GM10847 (cell line): ENCODE measurements around the gene CLCN5.

ENCODE experiments used
- POLR2A ChIP-seq: IDR thresholded peaks from 2 replicates; pipeline ENCODE4 v1.6.1; 2011; ENCODE audit not compliant: insufficient read length; ENCODE audit errors: extremely low read depth

The CLCN5 gene

GRCh38 chrX:50003467-50003866, 81.1 kb downstream of the CLCN5 start:
- TF ChIP-seq POLR2A, result no peak

DNA sequence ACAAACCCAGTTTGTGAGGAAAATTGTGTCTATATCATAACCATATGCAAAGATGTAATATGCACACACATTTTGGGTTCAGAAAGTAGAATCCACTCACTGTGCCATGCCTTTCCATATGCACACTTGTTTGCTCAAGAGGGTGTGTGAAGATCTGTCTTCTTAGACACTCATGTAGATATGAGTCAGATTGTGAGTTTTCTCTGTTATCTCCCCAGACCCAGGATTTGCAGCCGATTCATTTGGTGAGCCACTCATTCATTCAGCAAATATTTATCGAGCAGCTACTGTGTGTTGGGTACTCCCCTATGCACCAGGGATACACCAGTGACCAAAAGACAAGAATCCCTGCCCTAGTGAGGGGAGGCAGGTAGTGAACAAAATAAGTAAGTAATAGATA, 81.5 kb downstream of the CLCN5 start:
- TF ChIP-seq POLR2A, result no peak

DNA sequence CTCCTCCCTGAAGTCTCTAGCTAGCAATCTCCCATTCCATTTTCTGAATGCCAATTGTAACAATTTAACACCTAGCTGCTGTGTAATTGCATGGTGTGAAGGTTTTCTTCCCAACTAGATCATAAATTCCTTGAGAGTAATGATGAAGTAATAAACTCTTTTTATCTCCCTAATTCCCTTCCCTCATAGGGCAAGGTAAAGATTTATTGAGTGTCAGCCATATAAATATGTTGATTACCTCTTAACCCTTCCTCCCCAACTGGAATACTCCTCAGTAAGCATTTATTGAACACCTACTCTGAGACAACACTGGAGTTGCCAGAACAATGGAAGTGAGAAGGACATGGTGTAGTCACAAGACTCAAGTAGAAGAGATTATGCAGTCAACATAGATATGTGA, 112.7 kb downstream of the CLCN5 start:
- no peak for TF ChIP-seq POLR2A

DNA sequence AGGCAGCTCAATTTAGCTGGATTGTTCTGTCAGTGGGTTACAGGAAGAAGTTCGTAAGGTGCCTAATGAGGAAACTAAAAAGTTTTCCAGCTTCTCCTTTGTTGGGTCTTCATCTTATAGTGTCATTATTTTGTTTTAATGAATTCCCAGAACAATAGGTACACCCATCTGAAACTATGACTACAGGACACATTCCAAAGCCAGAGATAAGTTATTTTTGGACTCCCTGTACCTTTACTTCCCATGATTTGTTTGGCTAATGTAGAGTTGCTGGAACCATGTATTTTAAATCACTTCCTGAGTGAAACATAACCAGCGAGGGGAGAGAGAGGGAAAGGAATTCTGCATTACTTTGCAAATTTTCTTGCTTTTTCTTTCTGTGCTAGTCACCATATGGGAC, 114.0 kb downstream of the CLCN5 start:
- no peak for TF ChIP-seq POLR2A

- no peak for TF ChIP-seq POLR2A
These were observed 123.4 kb downstream of the CLCN5 start for GRCh38 chrX:50045823-50046222.

- TF ChIP-seq POLR2A, result no peak
These were observed 126.8 kb downstream of the CLCN5 start for GRCh38 chrX:50049228-50049627.

DNA sequence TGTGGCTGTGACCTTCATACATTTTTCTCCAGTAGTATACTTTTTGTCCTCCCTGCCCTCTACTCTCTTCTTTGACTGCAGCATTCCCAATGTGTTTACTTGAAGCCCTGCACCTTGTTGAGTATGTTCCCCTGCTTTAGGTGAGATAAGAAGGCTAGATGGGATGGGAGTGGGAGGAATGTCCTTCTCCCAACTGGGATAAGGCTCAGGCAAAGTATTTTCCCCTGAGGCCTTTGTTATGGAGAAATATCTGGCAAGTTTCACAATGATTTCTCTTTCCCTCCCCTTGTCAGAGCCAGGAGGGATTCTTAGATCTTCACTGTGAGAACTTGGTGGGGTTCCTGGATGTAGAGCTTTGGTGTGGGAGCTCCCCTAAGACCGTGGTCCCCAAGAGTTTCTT, 131.8 kb downstream of the CLCN5 start:
- no peak for TF ChIP-seq POLR2A

DNA sequence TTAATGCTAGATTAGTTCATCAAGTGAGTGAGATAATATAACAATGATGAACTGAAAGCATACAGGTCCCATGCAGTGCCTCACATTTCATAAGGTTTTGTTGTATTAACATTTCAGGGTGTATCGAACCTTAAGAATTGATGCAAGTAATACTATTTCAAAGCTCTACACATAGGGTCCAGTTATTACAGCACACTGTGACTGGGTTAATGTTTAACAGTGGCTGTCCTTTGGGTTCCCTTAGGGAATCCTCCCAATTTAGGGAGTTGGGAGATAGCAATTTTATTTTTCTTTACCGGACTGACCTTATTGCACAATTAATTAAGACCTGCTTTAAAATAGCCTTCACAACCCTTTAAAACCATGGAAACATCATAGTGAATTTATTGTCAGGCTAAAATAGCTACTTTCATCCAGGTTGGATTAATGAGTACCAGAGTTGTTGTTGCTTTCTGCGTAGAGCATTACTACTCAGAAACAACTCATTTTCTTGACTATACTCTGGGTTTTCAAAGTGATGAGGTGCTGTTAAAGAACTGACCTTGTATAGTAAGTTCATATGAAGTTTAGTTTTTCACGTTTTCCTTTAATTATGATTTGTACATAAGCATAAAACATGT, 144.0 kb downstream of the CLCN5 start:
- no peak for TF ChIP-seq POLR2A

DNA sequence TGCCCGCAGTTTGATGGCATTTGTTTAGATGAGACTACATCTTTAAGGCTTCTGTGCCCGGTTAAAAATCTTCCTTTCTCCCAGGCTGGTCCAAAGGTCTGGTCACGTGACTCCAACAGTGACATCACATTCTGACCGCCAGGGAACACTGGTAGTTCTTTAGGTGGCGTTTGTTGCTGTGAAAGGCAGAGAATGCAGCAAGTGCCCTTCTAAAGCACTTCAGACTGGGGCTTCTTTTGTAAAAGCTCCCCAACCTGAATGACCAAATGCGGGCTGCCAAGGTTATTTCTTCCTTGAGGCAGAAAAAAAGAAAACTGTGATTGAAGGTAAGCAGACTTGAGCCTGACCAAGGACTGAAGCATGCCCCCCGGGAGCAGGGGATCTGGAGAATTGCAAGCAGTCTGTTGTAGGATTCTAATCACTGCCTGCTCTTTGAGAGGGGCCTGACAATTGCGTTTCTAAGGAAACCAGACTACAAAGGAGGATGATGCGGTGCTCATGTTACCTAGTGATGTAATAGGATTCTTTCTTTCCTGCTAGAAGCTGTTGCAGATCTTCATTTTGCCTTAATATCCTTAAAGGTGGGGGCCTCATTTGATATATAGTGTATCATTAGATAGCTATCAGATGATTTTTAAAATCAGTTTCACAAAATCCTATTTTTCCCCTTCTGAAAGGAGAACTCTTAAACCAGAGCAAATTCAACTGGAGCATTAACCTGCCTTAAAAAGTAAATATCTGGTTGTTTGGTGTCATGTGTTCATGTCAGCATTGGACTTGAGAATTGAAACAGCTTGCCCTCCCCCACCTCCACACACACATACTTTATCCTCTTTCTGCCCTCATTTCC, 145.3 kb downstream of the CLCN5 start:
- no peak for TF ChIP-seq POLR2A

- TF ChIP-seq POLR2A, result no peak
These were observed 145.8 kb downstream of the CLCN5 start for GRCh38 chrX:50068285-50068563.

GRCh38 chrX:50068893-50069292, 146.5 kb downstream of the CLCN5 start:
- no peak for TF ChIP-seq POLR2A

- TF ChIP-seq POLR2A, result no peak
These were observed 149.1 kb downstream of the CLCN5 start for GRCh38 chrX:50071494-50071893.

DNA sequence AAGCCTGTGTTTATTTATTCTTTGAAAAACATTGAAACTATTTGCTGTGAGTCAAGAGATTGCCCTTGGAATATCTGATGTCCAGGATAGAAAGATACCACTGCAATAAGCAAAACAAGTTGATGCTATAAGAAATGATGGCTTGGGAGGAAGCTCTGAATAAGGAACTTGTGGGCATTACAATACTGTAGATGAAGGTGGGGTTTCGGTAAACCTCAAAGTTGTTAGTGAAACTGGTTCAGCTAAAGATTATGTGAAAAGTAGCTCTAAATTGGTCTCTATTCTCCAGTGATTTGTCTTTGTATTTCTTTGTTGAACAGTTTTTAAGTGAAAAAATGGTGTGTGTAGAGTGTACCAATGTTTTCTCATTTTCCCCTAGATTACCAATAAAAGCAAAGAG, 149.7 kb downstream of the CLCN5 start:
- no peak for TF ChIP-seq POLR2A

DNA sequence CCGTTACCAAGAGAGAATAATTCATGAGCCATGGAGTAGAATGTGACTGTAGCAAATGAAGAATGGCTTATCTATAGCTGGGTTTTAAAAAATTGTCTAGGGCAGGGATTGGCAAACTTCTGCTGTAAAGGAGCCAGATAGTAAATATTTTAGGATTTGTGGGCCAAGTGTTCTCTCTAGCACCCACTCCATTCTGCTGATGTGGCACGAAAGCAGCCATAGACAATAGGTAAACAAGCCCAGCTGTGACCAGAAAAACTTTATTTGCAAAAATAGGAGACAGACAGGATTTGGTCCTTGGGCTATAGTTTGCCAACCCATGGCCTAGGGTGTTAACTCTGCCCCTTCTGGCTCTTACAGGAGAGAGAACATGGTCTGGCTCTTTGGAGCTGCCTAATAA, 151.2 kb downstream of the CLCN5 start:
- no peak for TF ChIP-seq POLR2A

DNA sequence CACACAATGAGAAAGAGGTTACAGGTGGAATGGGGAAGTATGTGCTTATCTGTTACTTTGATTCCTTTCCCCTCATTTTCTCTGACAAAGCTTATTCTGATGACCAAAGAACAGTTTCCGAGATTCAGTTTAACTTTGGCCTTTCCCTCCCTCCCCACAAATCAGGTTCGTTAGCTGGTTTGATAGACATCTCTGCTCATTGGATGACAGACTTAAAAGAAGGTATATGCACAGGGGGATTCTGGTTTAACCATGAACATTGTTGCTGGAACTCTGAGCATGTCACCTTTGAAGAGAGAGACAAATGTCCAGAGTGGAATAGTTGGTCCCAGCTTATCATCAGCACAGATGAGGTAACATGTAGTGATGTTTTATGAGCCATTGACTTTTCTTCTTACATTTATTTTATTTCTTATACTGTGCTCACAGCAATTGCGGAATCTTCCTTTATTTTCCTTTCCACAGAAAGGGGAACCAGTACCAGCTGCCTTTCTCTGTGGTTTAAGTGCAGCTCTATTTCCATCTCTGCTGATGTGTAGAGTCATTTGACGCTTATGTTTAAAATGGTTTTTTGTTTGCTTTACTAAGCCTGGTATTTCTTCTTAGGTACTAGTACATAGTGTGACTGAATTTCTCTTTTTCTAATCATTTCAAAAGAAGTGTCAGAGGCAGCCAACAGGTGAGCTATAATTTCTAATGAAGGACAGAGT, 153.4 kb downstream of the CLCN5 start:
- no peak for TF ChIP-seq POLR2A

GRCh38 chrX:50081282-50081889, 159.0 kb downstream of the CLCN5 start:
- TF ChIP-seq POLR2A, result no peak
